Lung (tissue), 12 donors: ENCODE results near the gene COPG1. TPM values are rescaled to one million over a fixed set of nuclear protein-coding genes. Genes with fewer than 3 reads are reported as not detected.
A peak's percentile ranks its signal among the peaks of the same experiment; 100 is the strongest.

ENCODE experiments used
- ATAC-seq: fragments of 200-7000 bp; cut with Tn5 transposase; one replicate; pipeline ENCODE4 v1.9.1; 2020; ENCODE audit warnings: moderate number of reproducible peaks; ENCODE audit not compliant: insufficient read depth, low FRiP score
- DNase-seq, 3 donors: peaks; one replicate each; pipeline ENCODE4 v3.0.0-alpha.2; 2013 to 2017
- H3K27ac ChIP-seq, 2 donors: one replicate each; pipeline ENCODE4 v1.5.1; 2013; ENCODE audit warnings: mild to moderate bottlenecking in 2 of 2, moderate library complexity in 2 of 2, control low read depth in 1 of 2, inconsistent platforms in 1 of 2, low read depth in 1 of 2, low read length in 1 of 2
- H3K27me3 ChIP-seq, 3 donors: one replicate each; pipeline ENCODE4 v1.5.1; 2013; ENCODE audit warnings: low read length in 2 of 3; ENCODE audit not compliant: control insufficient read depth in 3 of 3, insufficient read depth in 3 of 3
- H3K36me3 ChIP-seq, 4 donors: one replicate each; pipeline ENCODE4 v1.5.1; 2013; ENCODE audit warnings: low read length in 4 of 4, mild to moderate bottlenecking in 1 of 4, moderate library complexity in 1 of 4; ENCODE audit not compliant: control insufficient read depth in 4 of 4, insufficient read depth in 4 of 4
- H3K4me1 ChIP-seq, 5 donors: one replicate each; pipeline ENCODE4 v1.5.1; 2013; ENCODE audit warnings: low read length in 5 of 5, mild to moderate bottlenecking in 2 of 5, moderate library complexity in 1 of 5; ENCODE audit not compliant: control insufficient read depth in 5 of 5, insufficient read depth in 5 of 5
- H3K4me3 ChIP-seq: one replicate; pipeline ENCODE4 v1.5.1; 2013; ENCODE audit warnings: mild to moderate bottlenecking, control low read depth, moderate library complexity
- H3K9ac ChIP-seq, 2 donors: one replicate each; pipeline ENCODE4 v1.5.1; 2013; ENCODE audit warnings: low read length in 2 of 2, control low read depth in 1 of 2; ENCODE audit not compliant: insufficient read depth in 1 of 2
- H3K9me3 ChIP-seq, 4 donors: one replicate each; pipeline ENCODE4 v1.5.1; 2013; ENCODE audit warnings: low read length in 3 of 4, mild to moderate bottlenecking in 1 of 4, moderate library complexity in 1 of 4; ENCODE audit not compliant: control insufficient read depth in 4 of 4, insufficient read depth in 3 of 4
- WGBS, 2 donors: extraction: QIAGEN DNeasy Blood & Tissue Kit; methylation state at CpG; one replicate each; pipeline ENCODE4 v1.1.7; 2013; 5-methylcytosine and 5-hydroxymethylcytosine counted together
- polyA plus RNA-seq, 2 donors: library from polyadenylated mRNA; stranded (reverse); fragments of 200-250 nt; gene quantifications; one replicate each; pipeline ENCODE4 v1.2.1, GENCODE V29; 2013
- total RNA-seq, 2 donors: library from RNA; depleted of rRNA in 1 of 2; stranded (reverse); fragments of >200 nt in 1 of 2; gene quantifications; one replicate each; pipeline ENCODE4 v1.2.1, GENCODE V29; 2014 to 2021
- TF ChIP-seq, protein P1 (sequence below): IDR thresholded peaks from 2 replicates; pipeline ENCODE4 v1.5.1; 2012; ENCODE audit warnings: mild to moderate bottlenecking; ENCODE audit errors: control extremely low read depth, extremely low read depth
- donor health status: control.
- donor health status: control.
- donor health status: Bipolar disorder and iron deficiency.
- donor health status: healthy.
- donor health status: DM: yes; HTN: yes; CAD: no.

The COPG1 gene
- total and polyA plus RNA-seq, 4 donors, result 126 to 234 (median 146) TPM

DNA sequence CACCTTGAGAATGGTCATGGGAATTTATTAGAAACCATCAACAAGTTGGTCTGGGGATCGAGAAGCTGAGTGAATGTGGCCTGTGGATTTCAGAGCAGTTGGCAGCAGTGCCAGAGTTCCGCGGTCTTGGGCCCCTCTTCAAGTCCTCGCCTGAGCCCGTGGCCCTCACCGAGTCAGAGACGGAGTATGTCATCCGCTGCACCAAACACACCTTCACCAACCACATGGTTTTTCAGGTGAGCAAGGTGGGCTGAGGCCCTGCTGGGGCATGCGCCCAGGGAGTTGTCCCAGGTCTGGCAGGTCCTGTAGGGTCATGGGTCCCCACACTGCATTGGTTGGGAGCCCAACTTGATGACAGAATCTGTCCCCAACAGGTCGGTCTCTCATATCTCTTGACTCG, 22.3 kb downstream of the COPG1 start:
- no peak overlapping the region for H3K27ac ChIP-seq
- H3K4me3 ChIP-seq, result no peak overlapping the region
- 97 to 98% methylated on average over 11 of the region's 11 CpGs for WGBS, 2 donors
- no peaks in the 10 kb centered on the region for H3K27me3 ChIP-seq
- TF ChIP-seq, protein P1, sequence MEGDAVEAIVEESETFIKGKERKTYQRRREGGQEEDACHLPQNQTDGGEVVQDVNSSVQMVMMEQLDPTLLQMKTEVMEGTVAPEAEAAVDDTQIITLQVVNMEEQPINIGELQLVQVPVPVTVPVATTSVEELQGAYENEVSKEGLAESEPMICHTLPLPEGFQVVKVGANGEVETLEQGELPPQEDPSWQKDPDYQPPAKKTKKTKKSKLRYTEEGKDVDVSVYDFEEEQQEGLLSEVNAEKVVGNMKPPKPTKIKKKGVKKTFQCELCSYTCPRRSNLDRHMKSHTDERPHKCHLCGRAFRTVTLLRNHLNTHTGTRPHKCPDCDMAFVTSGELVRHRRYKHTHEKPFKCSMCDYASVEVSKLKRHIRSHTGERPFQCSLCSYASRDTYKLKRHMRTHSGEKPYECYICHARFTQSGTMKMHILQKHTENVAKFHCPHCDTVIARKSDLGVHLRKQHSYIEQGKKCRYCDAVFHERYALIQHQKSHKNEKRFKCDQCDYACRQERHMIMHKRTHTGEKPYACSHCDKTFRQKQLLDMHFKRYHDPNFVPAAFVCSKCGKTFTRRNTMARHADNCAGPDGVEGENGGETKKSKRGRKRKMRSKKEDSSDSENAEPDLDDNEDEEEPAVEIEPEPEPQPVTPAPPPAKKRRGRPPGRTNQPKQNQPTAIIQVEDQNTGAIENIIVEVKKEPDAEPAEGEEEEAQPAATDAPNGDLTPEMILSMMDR, result no peak
- H3K9ac ChIP-seq, result no peak overlapping the region
- no peak for ATAC-seq
- no peaks in the 10 kb centered on the region for H3K4me1 ChIP-seq
- H3K9me3 ChIP-seq, result no peaks in the 10 kb centered on the region
- no peak for DNase-seq
- peaks cover 53 to 69% (median 65%) of the 10 kb centered on the region in 4 donors for H3K36me3 ChIP-seq

DNA sequence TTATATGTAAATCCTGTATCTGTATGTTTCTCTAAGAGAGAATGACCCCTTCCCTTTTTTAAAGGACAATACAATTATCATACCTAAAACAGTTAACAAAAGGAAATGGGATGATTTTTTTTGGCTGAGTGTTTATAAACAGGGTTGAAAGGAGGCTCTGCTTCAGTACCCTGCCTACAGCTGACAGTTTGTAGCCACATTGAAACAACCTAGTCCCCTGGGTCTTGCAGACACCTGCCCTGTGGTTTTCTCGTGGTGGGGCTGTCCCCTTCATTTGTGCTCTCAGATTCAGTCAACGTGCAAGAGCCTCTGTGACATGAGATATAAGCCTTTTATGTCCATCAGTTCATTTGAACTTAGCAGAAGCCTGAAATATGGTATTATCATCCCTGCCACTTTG, 27.0 kb downstream of the COPG1 start:
- no peak overlapping the region for H3K4me3 ChIP-seq

DNA sequence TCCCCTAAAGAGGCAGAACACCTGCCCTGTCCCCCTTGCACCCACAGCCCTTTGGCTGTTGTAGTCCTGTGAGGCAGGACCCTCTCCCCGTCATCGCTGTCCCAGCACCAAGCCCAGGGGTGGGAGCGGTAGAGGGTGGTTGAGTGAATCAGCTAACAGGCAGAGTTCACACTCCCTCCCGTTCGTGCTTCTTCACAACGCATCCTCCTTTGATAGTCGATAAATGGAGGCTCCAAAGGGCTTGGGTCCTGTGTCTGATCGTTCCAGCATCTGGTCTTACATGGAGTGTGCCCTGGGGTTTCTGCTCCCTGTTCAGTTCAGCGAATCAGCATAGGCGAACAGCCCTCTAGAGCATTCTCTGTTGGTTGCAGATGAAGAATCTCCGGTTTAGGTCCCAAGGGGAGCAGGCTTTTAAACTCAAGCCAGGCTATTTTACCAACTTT, 28.4 kb downstream of the COPG1 start:
- peak overlapping the region; percentile 38 to 85 for H3K9ac ChIP-seq
- H3K9me3 ChIP-seq, result no peaks in the 10 kb centered on the region
- no peaks in the 10 kb centered on the region for H3K27me3 ChIP-seq
- H3K4me1 ChIP-seq, result peaks cover 0 to 22% (median 4%) of the 10 kb centered on the region in 5 donors
- H3K27ac ChIP-seq, result peak overlapping the region; percentile 91 to 97
- DNase-seq, result peak in 1 of 3 donors; percentile 20
- TF ChIP-seq, protein P1, result no peak
- H3K36me3 ChIP-seq, result peaks cover 22 to 35% (median 25%) of the 10 kb centered on the region in 4 donors
- WGBS, 2 donors, result 78 to 85% methylated on average over 11 of the region's 11 CpGs
- no peak for ATAC-seq
- no peak overlapping the region for H3K4me3 ChIP-seq

More for the DNA sequence above, 27.0 kb downstream of the COPG1 start:
- Histone ChIP-seq H3K36me3 (peaks cover 34 to 49% (median 38%) of the 10 kb centered on the region in 4 donors), H3K27ac (no peak overlapping the region), H3K9me3 (no peaks in the 10 kb centered on the region), H3K27me3 (no peaks in the 10 kb centered on the region), H3K4me1 (peaks cover 0 to 22% (median 4%) of the 10 kb centered on the region in 5 donors), H3K9ac (no peak overlapping the region)
- DNase-seq (no peak), ATAC-seq (no peak)
- TF ChIP-seq, protein P1, result no peak
- 61 to 70% methylated on average over 2 of the region's 2 CpGs for WGBS, 2 donors
